ENCODE results near the gene MUC12. TPM values are rescaled to one million over a fixed set of nuclear protein-coding genes. Genes with fewer than 3 reads are reported as not detected.

Gene MUC12
- total RNA-seq, 2 experiments from 2014 or later: 0.50 TPM; not detected in 1

DNA sequence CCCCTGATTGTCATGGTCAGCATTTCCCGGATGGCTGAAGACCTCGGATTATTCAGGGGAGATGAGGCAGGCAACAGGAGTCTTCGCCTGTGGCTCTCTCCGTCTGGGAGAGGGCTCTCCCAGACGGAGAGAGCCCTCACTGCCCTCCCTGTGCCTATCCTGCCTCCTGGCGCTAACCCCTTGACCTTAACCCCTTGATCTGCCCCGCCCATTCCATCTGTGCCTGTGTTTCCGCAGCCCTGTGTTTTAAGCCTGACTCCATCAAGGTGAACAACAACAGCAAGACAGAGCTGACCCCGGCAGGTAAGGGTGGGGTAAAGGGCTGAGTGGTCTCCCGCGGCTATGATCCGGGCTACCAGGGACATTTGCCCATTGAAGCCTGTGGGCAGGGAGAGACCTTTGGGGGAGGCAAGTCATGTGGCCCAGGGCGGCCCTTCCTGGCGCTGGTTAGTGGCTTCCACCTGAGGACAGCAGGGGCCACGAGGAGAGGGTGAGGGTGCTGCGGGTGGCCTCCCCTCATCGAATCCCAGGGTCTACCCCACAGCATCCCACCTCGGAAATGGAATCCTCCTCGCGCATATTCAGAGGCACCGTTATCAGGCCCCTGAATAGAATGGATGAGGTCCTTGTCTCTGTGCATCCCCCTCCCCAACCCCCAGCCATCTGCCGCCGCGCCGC, 4.2 kb upstream of the MUC12 start:
- no peaks in the 10 kb centered on the region for H3K36me3 Mint-ChIP-seq (ENCODE audit: low read depth)
- ChIA-PET POLR2A (no interaction called here), CTCF (no interaction called here)
- H3K27me3 Mint-ChIP-seq: peaks cover 43% of the 10 kb centered on the region
- peaks cover 18% of the 10 kb centered on the region for H3K4me1 Mint-ChIP-seq
- no peak for DNase-seq
- H3K9me3 Mint-ChIP-seq: no peaks in the 10 kb centered on the region
- H3K4me3 Mint-ChIP-seq: peak overlapping the region; percentile 54
- H3K27ac Mint-ChIP-seq: no peak overlapping the region

DNA sequence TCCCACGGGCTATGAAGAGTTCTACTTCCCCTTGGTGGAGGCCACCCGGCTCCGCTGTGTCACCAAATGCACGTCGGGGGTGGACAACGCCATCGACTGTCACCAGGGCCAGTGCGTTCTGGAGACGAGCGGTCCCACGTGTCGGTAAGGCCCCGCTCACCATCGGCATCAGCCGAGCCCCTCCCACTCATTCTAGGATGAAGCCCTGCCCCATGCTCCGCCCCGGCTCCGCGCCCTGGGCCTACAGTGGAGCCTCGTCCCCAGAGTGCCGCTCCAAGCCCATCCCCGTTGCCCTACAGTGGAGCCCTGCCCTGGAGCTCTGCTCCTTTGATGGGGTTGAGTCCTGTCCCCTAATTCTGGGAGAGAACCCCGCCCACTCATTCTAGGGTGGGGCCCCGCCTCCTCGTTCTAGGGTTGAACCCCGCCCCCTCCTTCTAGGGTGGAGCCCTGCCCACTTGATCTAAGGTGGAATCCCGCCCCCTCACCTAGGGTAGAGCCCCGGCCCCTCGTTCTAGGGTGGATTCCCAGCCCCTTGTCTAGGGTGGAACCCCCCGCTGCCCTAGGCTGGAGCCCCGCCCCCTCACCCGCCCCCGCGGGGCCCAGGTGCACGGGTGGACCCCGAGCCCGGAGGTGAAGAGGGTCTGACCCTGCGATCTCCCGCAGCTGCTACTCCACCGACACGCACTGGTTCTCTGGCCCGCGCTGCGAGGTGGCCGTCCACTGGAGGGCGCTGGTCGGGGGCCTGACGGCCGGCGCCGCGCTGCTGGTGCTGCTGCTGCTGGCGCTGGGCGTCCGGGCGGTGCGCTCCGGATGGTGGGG, 3.4 kb upstream of the MUC12 start:
- Mint-ChIP-seq H3K27ac (no peak overlapping the region), H3K9me3 (no peaks in the 10 kb centered on the region), H3K27me3 (peaks cover 43% of the 10 kb centered on the region), H3K4me1 (peaks cover 18% of the 10 kb centered on the region), H3K36me3 (ENCODE audit: low read depth) (no peaks in the 10 kb centered on the region), H3K4me3 (peak overlapping the region; percentile 54)
- peak; percentile 82 for DNase-seq
- ChIA-PET POLR2A (no interaction called here), CTCF (interaction anchor here (0.6 kb wide), 1 partner anchor 93 kb away, joined by 4 read pairs; no protein-coding TSS in a partner anchor)

DNA sequence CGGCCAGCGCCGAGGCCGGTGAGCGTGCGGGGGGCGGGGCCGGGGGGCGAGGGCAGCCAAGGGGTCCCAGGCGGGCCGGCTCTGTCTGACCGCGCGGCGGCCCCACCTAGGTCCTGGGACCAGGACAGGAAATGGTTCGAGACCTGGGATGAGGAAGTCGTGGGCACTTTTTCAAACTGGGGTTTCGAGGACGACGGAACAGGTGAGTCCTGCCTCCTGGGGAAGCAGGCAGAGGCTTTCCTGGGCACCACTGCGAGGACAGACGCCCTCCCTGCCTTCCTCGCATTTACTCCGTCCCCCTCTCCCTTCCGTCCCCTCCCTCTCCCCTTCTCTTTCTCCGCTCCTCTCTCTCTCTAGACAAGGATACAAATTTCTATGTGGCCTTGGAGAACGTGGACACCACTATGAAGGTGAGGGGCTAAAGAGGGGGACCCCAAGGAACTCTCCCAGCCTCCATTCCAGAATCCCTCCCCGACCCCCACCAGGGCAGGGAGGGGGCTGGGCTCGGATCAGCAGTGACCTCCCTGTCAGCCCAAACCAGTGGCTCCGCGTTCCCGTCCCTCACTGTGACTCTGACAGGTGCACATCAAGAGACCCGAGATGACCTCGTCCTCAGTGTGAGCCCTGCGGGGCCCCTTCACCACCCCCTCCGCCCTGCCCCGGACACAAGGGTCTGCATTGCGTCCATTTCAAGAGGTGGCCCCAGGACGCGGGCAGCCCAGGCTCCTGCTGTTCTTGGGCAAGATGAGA, 2.6 kb upstream of the MUC12 start:
- Mint-ChIP-seq H3K27ac (no peak overlapping the region), H3K27me3 (peaks cover 45% of the 10 kb centered on the region), H3K4me3 (peak overlapping the region; percentile 1), H3K36me3 (ENCODE audit: low read depth) (no peaks in the 10 kb centered on the region), H3K9me3 (no peaks in the 10 kb centered on the region), H3K4me1 (peaks cover 18% of the 10 kb centered on the region)
- ChIA-PET POLR2A (no interaction called here), CTCF (no interaction called here)
- DNase-seq: peak; percentile 26

DNA sequence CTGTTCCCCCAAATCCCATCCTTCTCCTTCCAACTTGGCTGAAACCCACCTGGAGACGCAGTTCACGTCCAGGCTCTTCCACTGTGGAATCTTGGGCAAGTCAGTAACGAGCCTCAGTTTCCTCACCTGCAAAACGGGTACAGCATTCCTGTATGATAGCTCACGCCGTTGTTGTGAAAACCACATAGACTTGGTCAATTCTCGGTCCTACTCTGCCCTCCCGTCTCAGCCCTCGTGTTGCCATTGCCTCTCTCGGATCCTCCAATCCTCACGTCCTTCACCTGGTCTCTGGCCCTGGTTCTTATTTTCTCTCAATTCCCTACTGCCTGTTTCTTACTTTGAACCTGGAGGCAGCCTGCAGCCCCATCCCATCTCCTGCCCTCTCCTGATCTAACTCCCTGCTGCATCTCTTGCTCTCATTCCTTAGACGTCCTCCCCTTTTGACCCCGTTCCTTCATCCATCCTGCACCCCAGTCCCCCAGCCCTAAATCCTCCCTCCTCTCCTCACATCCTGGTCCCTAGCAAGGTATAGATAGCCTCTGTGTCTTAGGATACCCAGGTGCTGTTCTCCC, 2.0 kb upstream of the MUC12 start:
- peak overlapping the region; percentile 1 for H3K4me3 Mint-ChIP-seq
- H3K27ac Mint-ChIP-seq: no peak overlapping the region
- ChIA-PET CTCF (no interaction called here), POLR2A (no interaction called here)
- no peak for DNase-seq
- H3K27me3 Mint-ChIP-seq: peaks cover 48% of the 10 kb centered on the region
- no peaks in the 10 kb centered on the region for H3K36me3 Mint-ChIP-seq (ENCODE audit: low read depth)
- peaks cover 18% of the 10 kb centered on the region for H3K4me1 Mint-ChIP-seq
- H3K9me3 Mint-ChIP-seq: no peaks in the 10 kb centered on the region

DNA sequence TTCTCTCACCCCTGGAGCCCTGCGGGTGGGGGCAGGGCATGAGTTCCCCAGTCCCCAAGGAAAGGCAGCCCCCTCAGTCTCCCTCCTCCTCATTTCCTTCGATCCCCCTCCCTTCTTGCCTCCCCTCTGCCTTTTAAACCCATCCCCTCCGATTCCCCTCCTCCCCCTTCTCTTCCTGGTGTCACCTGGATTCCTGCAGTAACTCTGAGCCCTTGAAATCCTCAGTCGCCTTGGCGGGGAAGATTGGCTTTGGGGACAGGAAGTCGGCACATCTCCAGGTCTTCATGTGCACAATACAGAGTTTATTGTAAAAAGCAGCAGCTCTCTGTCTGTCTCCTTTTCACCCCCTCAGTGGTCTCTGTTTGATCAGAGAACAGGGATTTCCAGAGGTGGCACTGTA, 1.3 kb upstream of the MUC12 start:
- Mint-ChIP-seq H3K4me3 (no peak overlapping the region), H3K36me3 (ENCODE audit: low read depth) (no peaks in the 10 kb centered on the region), H3K4me1 (peaks cover 18% of the 10 kb centered on the region), H3K27me3 (peaks cover 49% of the 10 kb centered on the region), H3K27ac (no peak overlapping the region), H3K9me3 (no peaks in the 10 kb centered on the region)
- ChIA-PET POLR2A (no interaction called here), CTCF (no interaction called here)
- no peak for DNase-seq

DNA sequence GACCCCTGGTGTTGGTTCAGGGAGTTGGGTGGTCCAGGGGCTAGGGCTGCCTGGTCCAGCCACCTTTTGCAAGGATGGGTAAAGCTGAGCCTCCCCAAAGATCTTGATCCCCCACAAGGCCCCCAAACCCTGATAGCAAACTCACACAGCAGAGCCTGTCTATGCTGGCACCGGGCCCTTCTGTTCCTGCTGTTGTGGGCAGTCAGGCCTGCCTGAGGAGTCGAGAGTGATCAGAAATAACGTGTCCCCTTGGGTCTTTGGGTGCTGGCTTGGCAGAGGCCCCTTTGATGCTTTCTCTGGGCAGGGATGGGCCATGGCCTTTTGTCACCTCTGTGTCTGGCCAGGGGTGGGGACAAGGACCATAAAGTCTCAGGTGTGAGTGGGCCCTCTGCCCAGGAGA, 715 bp upstream of the MUC12 start:
- Mint-ChIP-seq H3K27me3 (peaks cover 47% of the 10 kb centered on the region), H3K9me3 (no peaks in the 10 kb centered on the region), H3K27ac (no peak overlapping the region), H3K36me3 (ENCODE audit: low read depth) (no peaks in the 10 kb centered on the region), H3K4me1 (peaks cover 18% of the 10 kb centered on the region), H3K4me3 (no peak overlapping the region)
- POLR2A ChIA-PET: no interaction called here
- CTCF ChIA-PET: no interaction called here
- no peak for DNase-seq

DNA sequence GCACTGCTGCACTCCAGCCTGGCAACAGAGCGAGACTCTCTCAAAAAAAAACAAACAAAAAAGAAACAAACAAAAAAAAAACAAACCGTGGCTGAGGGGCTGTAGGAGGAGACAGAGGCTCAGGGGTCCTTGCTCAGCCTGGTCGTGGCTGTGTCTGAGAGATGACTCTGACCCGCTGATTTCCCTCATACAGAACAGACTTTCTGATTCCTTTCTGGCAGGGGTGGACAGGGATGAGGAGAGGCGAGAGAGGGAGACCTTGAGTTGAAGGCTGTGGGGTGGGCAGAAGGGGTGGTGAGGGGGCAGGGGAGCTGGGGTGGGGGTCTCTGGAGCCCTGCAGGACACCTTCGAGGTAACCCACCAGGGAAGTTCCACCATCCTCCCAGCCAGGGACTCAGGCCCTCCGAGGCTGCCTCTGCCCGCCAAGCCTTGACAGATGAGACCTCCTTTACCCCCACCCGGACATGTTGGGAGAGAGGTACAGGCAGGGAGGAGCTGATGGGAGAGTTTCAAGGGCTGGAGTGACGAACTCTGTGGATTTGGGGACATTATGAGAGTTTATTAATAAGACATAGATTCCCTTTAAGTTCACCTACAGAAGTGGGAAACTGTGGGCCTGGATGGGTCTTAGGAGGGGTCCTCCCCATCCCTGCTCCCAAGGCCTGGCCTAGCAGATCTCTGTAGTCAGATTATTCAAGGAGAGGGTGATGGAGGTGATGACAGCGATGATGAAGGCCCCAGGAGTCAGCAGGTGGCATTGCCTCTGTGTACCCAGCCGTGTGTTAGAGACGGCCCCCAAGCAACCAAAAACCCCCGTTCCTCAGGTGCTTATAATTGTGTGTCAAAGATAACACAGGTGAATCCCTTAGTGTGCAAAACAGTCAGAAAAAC, 2.0 kb downstream of the MUC12 start:
- Mint-ChIP-seq H3K4me3 (no peak overlapping the region), H3K36me3 (ENCODE audit: low read depth) (no peaks in the 10 kb centered on the region), H3K27ac (no peak overlapping the region), H3K27me3 (peaks cover 34% of the 10 kb centered on the region), H3K9me3 (no peaks in the 10 kb centered on the region), H3K4me1 (peaks cover 11% of the 10 kb centered on the region)
- DNase-seq: no peak
- ChIA-PET POLR2A (no interaction called here), CTCF (no interaction called here)

DNA sequence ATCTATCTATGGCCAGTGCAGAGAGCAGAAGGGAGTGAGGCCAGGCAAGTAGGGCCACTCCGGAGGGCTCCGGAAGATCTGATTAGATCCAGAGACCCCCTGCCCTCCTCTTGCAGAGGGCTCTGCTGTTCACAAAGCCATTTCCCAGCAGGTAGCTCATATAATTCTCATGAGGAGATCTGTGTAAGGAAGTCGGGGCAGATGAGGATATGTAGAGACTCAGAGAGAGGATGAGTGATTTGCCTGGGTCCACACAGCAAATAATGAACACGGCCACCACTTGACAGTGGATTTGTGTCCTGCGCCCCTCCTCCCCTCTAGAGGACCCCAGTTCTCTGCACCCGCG, 2.6 kb downstream of the MUC12 start:
- peaks cover 29% of the 10 kb centered on the region for H3K27me3 Mint-ChIP-seq
- H3K4me1 Mint-ChIP-seq: peaks cover 6% of the 10 kb centered on the region
- H3K4me3 Mint-ChIP-seq: no peak overlapping the region
- no peaks in the 10 kb centered on the region for H3K9me3 Mint-ChIP-seq
- no peak overlapping the region for H3K27ac Mint-ChIP-seq
- H3K36me3 Mint-ChIP-seq (ENCODE audit: low read depth): no peaks in the 10 kb centered on the region
- ChIA-PET POLR2A (no interaction called here), CTCF (no interaction called here)
- DNase-seq: no peak

DNA sequence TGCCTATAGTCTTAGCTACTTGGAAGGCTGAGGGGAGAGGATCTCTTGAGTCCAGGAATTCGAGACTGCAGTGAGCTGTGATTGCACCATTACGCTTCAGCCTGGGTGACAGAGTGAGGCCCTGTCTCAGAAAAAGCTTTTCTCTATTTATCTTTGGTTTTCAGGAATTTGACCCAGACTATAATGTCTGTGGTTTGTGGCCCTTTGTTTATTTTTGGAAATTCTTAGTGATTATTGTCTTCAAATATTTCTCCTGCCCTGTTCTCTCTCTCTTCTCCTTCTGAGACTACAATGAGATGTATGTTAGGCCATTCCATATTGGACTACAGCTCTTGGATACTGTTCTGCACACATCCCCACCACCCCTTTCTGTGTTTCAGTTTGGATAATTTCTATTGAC, 4.7 kb downstream of the MUC12 start:
- POLR2A ChIA-PET: interaction anchor here (0.6 kb wide), 1 partner anchor 118 kb away, joined by 3 read pairs; no protein-coding TSS in a partner anchor
- Mint-ChIP-seq H3K27ac (no peak overlapping the region), H3K4me3 (no peak overlapping the region), H3K4me1 (no peaks in the 10 kb centered on the region), H3K9me3 (no peaks in the 10 kb centered on the region), H3K36me3 (ENCODE audit: low read depth) (no peaks in the 10 kb centered on the region), H3K27me3 (peaks cover 13% of the 10 kb centered on the region)
- no peak for DNase-seq
- CTCF ChIA-PET: interaction anchor here (0.6 kb wide), 1 partner anchor 140 kb away, joined by 3 read pairs; no protein-coding TSS in a partner anchor

DNA sequence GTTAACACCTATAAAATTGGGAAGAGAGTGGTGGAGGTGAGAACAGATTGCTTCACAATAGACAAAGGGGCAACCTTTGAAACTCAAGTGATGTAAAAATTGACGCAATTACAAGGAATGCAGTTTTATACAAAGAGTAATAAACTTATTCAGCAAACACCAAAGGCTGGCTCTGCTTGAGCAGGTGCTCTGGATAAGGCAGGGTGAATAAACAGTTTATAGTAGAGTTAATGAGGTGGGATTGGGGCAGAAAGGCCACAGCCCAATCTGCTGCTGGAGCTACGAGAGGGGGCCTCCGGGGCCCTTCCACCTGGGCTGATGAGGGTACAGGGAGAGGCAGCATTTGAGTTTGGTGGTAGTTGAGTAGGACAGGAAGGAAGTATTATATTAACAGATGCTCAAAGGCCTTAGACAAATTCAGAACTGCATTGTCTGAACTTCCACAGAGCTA, 6.0 kb downstream of the MUC12 start:
- no peak for DNase-seq
- Mint-ChIP-seq H3K4me1 (no peaks in the 10 kb centered on the region), H3K27ac (no peak overlapping the region), H3K27me3 (peaks cover 9% of the 10 kb centered on the region), H3K36me3 (ENCODE audit: low read depth) (no peaks in the 10 kb centered on the region), H3K9me3 (no peaks in the 10 kb centered on the region), H3K4me3 (no peak overlapping the region)
- CTCF ChIA-PET: interaction anchor here (0.5 kb wide), 1 partner anchor 310 kb away, joined by 6 read pairs; no protein-coding TSS in a partner anchor
- POLR2A ChIA-PET: no interaction called here

DNA sequence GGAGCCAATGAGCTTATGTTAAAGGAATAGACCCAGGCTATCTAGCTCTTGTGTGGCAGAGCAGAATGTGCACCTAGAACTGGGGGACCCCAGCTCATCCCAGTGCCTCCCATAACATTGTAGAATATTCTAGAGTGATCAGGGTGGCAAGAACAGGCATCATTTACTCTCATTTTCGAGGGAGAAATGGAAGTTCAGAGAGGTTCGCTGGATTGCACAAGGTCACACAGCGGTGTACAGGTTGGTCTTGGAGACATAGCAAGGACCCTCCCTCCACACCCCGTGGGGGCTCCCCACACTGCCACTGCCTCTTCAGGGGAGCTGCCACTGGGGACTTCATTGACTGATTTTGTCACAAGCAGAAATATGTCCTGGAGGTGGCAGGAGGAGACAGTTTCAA, 8.9 kb downstream of the MUC12 start:
- H3K27ac Mint-ChIP-seq: no peak overlapping the region
- no peak overlapping the region for H3K4me3 Mint-ChIP-seq
- no peak for DNase-seq
- H3K36me3 Mint-ChIP-seq (ENCODE audit: low read depth): no peaks in the 10 kb centered on the region
- ChIA-PET POLR2A (no interaction called here), CTCF (interaction anchor here (0.6 to 1.1 kb wide), 2 partner anchors 8 to 762 kb away, joined by 3 to 4 read pairs; no protein-coding TSS in a partner anchor)
- no peaks in the 10 kb centered on the region for H3K27me3 Mint-ChIP-seq
- H3K9me3 Mint-ChIP-seq: no peaks in the 10 kb centered on the region
- no peaks in the 10 kb centered on the region for H3K4me1 Mint-ChIP-seq

DNA sequence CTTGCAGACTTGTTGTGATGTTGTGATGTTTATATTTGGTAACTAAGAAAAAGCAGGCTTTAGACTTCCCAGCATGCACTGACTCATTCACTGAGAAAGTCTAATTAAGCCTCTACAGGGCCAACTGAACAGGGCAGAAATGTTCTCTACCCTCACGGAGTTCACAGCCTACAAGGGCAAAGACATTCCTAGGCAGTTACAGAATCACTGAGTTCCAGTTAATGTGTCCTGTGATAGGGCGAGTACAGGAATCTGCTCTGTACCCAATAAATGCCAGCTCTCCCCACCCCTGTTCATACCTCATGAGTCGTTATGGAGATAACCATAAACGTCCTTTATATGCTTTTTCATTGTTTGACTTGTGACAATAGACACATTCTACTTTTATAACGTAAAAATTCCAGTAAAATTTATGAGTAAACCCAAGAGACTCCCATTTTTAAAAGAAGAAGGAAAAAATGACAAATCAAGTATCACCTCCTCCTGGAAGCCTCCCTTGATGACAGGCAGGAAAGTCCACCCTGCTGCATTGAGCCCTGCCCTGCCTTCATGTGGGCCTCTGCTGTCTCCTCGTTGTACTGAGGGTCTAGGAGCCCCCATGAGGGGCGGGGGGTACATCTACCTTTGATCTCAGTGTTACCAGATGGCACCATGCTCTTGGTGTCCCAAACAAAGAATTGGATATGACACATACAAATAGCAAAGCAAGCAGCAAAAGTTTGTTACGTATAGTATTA, 14.3 kb downstream of the MUC12 start:
- H3K27me3 Mint-ChIP-seq: no peaks in the 10 kb centered on the region

More for the DNA sequence above, 14.3 kb downstream of the MUC12 start:
- Mint-ChIP-seq H3K4me1 (no peaks in the 10 kb centered on the region), H3K4me3 (no peak overlapping the region), H3K27ac (no peak overlapping the region), H3K36me3 (ENCODE audit: low read depth) (no peaks in the 10 kb centered on the region), H3K9me3 (no peaks in the 10 kb centered on the region)
- CTCF ChIA-PET: no interaction called here
- no peak for DNase-seq
- POLR2A ChIA-PET: no interaction called here

Measured in activated CD4-positive, alpha-beta memory T cell treated with anti-CD3 and anti-CD28 coated beads, Interleukin-2, amount 10 ng/mL, durations not matched to agents 7 days and 5 days (primary cell).